Right ventricle myocardium inferior (tissue), 1 donor: Measurements from ENCODE around the gene RNF157. TPM values are rescaled to one million over a fixed set of nuclear protein-coding genes. Genes with fewer than 3 reads are reported as not detected.

Experiments used
- ATAC-seq: fragments of 200-7000 bp; cut with Tn5 transposase; one replicate; pipeline ENCODE4 v1.9.1; 2020; ENCODE audit warnings: mild to moderate bottlenecking, moderate library complexity
- DNase-seq: peaks from one replicate; pipeline ENCODE4 v3.0.0; 2021; ENCODE audit errors: missing footprints
- intact Hi-C: fragments of 100-400 bp; cut with DNase I; formaldehyde crosslinking; loops from one replicate; pipeline ENCODE4 v1.11.0; 2022
- total RNA-seq: library from RNA; stranded (reverse); fragmentation: NEBNext Ultra II Directional; extraction: Animal tissue kit (Norgen Biotek cat#: 25700); gene quantifications from one replicate; pipeline ENCODE4 v1.2.1, GENCODE V29; 2021
- donor health status: DM: no; HTN: yes; CAD: no; lungs with severe emphysema.

The RNF157 gene
- total RNA-seq, 1 donor from 2014 or later, result 19.4 TPM

DNA sequence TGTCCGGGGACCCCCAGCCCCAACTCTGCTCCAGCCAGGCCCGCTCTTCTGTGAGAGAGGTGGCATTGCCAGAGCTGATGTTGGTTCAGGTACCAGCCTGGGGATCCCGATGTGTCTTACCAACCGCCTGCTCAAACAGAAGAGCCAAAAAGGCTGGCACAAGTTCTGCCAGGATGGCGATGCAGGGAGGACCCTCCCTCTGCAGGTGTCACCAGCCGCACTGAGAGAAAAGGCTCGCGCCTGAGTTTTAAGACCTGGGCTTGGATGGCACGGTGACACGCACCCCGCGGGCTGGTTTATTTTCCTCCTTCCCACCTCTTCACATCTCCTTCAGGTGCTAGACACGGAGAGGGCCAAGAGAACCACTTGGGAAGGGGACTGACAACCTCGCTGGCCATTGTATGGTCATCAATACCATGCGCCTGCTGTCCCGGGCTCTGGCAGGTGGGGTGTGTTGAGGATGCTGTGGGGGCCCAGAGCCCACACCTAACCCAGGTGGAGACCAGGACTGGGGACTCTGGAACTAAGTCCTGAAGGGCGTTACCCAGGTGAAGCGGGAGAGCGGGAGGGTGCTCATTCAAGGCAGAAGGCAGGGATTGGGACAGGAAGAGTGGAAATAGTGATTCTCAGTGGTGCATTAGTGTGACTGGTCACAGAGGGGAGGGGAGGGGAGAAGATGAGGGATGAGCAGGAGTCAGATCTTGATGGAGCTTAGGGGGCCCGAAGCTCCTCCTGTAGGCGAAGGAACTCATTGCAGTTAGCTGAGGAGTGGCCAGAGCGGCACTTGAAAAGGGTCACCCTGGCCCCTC is 115.5 kb downstream of the RNF157 start:
- ATAC-seq (no peak), DNase-seq (no peak)
- intact Hi-C loops, result no loop called here

DNA sequence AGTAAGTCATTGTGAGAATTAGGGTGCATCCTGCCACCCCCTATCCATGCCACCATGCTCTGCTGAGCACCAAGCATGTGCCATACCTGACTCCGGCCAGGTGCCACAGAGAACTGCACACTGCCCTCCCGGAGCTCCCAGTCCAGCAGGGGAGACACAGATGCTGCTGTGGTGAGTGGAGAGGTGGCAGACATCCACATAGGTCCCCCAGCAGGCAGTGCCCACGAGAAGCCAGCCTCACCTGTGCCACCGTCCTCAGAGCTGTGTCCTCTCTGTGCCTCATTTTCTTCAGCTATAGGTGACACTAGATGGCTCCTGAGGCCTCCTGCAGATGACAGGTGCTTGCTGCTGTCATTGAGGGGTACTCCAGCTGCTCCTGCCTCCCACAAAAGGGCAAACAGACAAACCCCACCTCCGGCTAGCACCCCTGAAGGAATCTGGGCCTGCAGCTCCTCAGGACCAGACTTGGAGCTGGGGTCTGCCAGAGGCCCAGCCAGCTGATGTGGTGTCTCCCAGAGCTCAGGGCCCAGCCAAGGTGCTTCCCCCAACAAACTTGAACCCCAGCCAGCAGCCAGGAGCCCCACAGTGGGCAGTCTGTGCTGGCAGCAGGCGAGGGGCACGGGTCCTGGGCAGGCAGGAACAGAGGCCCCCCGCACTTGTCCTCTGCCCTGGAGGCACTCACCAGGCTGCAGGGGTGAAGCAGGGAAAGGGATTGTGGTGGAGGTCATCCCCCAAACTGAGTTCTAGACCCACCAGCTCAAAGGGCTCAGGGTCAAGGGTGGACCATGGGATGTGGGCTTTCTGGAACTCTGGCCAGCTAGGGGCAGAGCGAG is 116.3 kb downstream of the RNF157 start:
- DNase-seq (no peak), ATAC-seq (no peak)
- intact Hi-C loops, result no loop called here

DNA sequence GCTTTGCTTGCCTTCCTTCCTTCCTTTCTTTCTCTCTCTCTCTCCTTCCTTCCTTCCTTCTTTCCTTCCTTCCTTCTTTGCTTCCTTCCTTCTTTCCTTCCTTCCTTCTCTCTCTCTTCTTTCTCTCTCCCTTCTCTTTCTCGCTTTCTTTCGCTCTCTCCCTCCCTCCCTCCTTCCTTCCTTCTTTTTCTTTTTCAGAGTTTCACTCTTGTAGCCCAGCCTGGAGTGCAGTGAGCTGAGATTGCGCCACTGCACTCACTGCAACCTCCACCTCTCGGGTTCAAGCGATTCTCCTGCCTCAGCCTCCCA is 117.1 kb downstream of the RNF157 start:
- DNase-seq (no peak), ATAC-seq (no peak)
- intact Hi-C loops, result no loop called here

DNA sequence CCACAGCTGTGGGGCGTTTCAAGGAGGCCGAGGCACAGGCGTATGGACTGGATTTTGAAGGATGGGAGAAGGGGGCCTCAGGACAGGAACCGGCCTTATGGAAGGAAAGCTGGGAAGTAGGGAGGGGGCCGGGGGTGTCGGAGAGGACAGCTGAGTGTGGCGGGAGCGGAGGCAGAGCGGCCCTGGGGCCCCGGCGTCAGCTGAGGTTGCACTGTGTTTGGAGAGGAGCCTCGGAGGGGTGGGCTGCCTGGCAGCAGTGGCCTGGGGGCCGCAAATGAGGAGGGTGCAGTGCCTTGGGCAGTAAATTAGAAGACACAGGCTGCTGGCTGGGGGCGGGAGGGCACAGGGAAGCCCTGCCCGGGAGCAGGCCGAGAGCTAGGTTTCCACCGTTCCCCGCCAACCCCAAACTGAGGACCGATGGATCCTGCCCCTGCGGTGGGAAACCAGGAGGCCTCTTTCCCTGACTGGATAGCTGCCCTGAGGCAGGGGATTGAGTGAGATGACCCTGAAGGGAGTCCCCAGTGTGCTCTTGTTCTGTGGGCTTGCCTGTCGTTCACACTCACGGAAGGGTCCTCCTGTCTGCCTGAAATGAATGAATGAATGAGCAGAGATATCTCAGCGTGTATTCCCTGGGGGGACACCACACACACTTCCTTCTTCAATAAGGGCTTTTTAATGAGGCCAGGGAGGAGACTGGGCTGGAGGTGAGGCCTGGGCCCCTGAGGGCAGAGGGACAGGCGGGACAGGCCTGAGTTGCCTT is 117.7 kb downstream of the RNF157 start:
- intact Hi-C loops, result no loop called here
- no peak for ATAC-seq
- no peak for DNase-seq

DNA sequence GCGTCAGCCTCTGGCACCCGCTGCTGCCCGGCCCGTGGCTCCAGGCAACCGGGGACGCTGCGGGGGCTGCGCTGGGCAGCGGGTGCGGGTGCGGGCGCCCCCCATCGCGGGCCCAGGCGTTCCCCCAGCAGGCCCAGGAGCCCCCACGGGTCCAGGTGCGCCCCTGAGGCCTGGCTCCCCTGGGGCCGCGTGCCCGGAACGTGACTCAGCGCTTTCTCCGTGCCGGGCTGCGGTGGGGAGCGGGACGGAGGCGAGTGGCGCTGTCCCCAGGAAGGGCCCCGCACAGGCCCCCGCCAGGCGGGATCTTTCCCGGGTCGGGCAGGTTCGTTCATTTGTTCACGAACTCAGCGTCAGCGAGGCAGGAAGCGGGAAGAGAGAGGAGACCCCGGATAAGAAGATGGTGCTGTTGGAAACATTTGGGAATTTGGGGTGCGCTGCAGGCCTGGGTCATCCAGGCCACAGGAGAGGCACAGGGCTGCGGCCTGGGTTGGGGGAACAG is 118.3 kb downstream of the RNF157 start:
- intact Hi-C loops, result loop anchor here (1.0 to 2.0 kb wide), 3 partner anchors 61 to 177 kb away; no protein-coding TSS in a partner anchor
- ATAC-seq (peak; percentile 47), DNase-seq (no peak)

DNA sequence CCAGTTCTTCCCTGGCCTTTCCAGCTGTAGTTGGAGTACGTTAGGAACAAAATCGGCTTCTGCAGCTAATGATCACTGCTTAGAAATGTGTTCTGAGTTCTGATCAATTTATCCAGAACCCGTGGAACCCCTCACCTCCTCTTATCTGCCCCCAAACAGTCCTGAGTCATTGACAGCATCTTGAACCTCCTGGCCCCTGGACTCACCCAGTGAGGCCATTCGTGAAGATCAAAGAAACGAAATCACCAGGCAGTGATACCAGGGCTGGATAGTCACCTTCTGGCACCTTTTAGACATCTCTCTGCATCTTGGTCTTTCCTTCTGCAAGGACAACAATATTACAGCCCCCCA is 119.7 kb downstream of the RNF157 start:
- intact Hi-C loops, result loop anchor here (1.0 to 2.0 kb wide), 3 partner anchors 62 to 179 kb away; no protein-coding TSS in a partner anchor
- ATAC-seq (no peak), DNase-seq (no peak)

DNA sequence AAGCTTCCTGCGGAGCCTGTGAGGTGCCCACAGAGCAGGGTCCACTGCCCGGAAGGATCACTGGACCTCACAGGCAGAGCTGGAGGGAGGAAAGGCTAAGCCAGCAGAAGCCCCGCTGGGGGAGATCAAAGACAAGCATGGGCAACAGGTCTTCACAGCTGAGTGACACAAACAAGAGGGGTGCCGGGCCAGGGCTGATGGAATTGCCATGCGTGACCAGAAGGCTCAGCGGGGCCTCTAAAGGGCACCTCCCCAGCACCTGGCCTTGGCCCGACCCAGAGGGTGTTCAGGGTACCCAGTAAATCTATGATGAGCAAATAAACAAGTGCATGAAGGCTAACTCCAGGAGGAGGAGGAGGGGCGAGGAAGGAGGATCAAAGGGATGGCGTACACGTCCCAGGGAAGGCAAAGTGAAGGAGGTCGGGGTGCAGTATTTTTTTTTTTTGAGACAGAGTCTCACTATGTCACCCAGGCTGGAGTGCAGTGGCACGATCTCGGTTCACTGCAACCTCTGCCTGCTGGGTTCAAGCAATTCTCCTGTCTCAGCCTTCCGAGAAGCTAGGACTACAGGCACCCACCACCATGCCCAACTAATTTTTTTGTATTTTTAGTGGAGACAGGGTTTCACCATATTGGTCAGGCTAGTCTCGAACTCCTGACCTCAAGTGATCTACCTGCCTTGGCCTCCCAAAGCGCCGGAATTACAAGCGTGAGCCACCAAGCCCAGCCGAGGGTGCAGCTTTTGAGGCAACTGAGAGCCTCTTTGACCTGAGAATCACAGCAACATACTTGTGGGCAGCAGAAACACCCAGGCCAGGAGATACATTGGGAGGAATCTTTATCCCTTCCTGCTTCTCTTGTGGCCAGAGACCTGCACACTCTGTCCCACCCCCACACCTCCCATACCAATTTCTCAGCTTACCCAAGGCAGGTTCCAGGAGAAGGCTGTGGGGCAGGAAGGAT is 120.6 kb downstream of the RNF157 start:
- ATAC-seq, result no peak

DNA sequence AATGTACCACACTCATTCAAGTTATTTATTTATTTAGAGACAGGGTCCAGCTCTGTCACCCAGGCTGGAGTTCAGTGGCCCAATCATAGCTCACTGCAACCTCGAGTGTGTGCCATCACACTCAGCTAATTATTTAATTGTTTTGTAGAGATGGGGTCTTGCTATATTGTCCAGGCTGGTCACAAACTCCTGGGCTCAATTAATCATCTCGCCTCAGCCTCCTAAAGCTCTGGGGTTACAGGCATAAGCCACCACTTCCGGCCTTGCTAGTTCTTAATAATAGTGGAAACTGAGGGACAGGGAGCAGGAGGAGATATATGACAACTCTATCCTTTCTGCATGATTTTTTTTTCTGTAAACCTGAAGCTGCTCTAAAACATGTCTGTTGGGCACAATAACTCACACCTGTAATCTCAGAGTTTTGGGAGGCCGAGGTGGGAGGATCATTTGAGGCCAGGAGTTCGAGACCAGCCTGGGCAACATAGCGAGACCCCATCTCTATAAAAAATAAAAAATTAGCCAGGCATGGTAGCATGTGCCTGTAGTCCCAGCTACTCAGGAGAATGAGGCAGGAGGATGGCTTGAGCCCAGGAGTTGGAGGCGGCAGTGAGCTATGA is 125.0 kb downstream of the RNF157 start:
- DNase-seq, result no peak
- no peak for ATAC-seq

More for the DNA sequence above, 120.6 kb downstream of the RNF157 start:
- intact Hi-C loops, result loop anchor here (2.0 kb wide), 1 partner anchor 63 kb away; no protein-coding TSS in a partner anchor
- no peak for DNase-seq

DNA sequence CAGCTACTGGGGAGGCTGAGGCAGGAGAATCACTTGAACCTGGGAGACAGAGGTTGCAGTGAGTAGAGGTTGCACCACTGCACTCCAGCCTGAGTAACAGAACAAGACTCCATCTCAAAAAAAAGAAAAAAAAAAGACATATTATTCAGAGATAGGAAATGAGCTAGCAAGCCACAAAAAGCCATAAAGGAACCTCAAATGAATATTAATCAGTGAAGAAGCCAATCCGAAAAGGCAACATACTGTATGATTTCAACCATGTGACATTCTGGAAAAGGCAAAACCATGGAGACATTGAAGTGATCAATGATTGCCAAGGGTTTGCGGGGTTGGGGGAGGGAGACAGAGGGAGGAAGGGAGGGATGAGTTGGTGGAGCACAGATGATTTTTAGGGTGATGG is 128.3 kb downstream of the RNF157 start:
- DNase-seq, result no peak
- intact Hi-C loops, result no loop called here
- ATAC-seq, result no peak

More for the DNA sequence above, 125.0 kb downstream of the RNF157 start:
- intact Hi-C loops, result no loop called here

DNA sequence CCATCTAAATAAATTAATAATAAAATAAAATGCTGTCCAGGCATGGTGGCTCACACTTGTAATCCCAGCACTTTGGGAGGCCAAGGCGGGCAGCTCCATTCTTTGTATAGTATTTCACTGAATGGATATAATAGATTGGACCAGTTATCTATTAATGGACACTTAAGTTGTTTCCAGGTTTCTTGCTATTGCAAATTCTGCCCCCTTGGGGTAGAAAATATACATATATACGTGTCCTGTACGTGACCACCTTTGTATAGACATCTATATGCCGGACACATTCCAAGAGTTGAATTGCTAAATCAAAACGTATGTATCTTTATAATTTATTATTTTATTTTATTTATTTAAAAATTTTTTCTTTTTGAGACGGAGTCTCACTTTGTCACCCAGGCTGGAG is 132.8 kb downstream of the RNF157 start:
- intact Hi-C loops, result no loop called here
- no peak for ATAC-seq
- no peak for DNase-seq

DNA sequence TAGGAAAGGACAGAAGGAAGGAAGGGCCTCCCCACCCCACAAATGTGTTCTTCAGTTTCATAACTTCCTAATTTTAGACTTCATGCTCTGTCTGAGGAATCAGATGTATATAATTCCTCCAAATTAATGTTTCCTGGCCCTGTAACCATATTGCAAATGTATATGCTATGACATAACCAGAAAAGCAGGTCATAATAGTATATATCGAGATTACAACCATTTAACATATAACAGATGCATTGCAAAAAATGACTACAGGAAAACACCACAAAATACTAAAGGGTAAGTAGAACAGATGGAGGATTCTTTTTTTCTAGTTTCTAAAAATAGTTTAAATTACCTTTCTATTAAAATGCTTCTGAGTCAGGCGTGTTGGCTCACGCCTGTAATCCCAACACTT is 133.6 kb downstream of the RNF157 start:
- ATAC-seq (no peak), DNase-seq (no peak)
- intact Hi-C loops, result no loop called here

DNA sequence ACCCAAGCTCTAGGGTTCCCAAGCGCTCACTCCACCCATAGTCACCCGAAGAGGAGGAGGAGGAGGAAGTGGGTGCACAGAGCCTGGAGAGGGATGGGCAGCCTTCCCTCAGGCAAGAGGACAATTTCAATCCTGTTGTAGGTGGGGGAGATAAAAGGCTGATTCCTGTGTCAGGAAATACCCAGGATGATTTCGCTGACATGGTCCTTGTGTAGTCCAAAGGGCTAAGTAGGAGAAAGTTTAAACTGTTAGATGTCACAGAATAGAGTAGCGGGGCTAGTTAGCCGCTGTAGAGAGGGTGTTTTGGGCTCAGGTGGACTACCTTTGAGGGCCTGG is 135.4 kb downstream of the RNF157 start:
- intact Hi-C loops, result no loop called here
- ATAC-seq, result no peak
- no peak for DNase-seq

DNA sequence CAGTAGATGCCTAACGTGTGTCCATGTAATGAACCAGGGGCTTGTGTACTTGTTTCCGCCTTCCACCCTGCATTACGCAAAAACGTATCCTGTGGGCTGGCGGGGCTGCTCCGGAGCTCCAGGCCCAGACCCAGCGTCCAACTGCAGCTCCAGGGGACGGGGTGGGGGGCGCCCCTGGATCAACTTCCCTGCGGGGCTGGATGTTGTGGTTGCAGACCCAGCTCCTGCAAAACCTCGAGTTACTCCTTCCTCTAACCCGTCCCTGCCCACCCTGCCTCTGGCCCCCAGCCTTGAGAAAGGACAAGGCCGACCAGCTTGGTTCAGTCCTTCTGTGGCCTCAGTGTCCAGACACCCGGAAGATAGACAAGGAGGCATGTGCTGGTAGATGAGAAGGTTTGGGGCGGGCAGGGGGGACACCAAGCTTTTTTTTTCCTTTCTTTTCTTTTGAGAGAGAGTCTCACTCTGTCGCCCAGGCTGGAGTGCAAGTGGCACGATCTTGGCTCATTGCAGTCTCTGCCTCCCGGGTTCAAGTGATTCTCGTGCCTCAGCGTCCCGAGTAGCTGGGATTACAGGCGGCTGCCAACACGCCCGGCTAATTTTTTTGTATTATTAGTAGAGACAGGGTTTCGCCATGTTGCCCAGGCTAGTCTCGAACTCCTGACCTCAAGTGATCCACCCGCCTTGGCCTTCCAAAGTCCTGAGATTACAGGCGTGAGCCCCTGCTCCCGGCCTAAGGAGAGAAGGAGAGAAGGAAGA is 136.0 kb downstream of the RNF157 start:
- DNase-seq (no peak), ATAC-seq (no peak)
- intact Hi-C loops, result no loop called here

DNA sequence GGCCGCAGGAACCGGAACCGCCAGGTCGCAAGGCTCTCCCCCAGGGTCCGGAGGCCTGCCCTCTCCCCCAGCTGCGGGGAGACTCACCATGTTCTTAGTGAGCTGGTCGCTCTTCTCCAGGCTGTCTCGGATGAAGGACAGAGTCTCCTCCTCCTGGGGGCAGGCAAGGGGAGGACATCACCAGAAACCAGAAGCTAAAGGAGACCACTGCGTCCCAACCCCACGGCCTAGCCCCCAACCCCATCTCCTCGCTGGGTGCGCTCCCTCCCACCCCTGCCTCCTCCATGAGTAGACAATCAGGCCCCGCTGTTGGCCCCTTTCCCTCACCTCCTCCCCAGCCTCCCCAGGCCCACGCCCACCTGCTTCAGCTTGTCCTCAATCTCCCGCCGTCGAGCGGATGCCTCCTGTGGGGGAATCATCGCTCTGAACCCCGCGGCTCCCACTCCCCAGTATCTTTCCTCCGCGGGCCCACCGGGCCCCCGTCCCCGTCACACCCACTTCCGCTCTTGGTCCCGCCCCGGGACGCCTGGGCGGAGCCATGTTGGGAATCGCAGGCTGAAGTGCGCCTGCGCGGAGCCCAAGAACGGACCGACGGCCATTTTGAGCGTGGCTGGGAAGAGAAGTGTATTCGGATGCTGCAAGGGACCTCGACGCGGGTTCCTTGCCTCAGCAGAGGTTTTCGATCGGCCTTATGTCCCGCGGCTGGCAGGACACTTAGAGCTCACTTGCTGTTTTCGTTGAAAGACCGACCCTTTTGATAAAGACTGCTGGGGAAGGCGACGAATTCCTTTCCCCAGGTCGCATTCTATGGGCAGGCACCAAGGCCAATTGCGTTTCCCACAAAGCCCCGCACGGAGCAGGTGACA is 136.8 kb downstream of the RNF157 start, which contains the start of gene EXOC7:
TSS of gene EXOC7 (minus strand) at position 514 of the 866 bp plus-strand sequence. CDS start at position 419, 95 bp downstream.
- ATAC-seq (peak; percentile 96), DNase-seq (peak; percentile 98)
- intact Hi-C loops, result no loop called here

DNA sequence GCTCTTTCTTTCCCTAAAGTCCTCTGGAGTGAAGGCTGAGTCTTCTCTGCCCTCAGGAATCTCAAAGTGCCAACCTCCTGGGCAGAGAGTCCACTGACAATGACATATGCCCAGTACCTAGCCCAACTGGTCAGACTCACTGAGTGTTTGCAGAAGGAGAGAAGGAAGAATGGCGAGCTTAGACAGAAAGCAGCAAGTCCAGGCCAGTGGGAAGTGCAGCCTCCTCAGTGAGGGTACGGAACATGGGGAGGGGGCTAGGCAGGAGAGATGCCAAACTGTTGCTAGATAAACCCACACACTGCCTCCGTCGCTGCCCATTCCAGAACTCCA is 137.4 kb downstream of the RNF157 start:
- ATAC-seq, result no peak
- intact Hi-C loops, result no loop called here

DNA sequence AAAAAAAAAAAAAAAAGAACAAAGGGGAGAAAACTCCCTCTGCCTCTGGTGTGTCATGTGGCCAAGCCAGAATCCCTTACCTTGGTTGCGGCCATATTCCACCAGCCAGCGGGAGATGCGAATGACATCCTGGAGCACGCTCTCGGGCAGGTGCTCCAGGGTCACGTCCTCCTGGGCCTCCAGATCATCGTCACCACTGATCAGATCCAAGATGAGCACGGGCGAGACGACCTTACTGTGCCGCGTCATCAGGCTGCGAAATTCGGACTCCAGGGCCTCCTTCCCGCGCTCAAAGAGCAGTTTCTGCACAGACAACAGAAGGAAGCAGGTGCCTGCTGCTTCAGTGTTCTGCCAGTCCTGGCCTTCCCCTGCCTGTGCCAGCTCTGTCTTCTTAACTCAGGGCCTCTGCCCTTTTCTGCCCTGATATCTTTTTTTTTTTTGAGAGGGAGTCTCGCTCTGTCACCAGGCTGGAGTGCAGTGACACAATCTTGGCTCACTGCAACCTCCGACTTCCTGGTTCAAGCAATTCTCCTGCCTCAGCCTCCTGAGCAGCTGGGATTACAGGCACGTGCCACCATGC is 142.5 kb downstream of the RNF157 start:
- ATAC-seq, result no peak
- intact Hi-C loops, result no loop called here
- DNase-seq, result no peak

More for the DNA sequence above, 137.4 kb downstream of the RNF157 start:
- no peak for DNase-seq
